Measurements from ENCODE around the gene NHLRC1.

Gene NHLRC1

DNA sequence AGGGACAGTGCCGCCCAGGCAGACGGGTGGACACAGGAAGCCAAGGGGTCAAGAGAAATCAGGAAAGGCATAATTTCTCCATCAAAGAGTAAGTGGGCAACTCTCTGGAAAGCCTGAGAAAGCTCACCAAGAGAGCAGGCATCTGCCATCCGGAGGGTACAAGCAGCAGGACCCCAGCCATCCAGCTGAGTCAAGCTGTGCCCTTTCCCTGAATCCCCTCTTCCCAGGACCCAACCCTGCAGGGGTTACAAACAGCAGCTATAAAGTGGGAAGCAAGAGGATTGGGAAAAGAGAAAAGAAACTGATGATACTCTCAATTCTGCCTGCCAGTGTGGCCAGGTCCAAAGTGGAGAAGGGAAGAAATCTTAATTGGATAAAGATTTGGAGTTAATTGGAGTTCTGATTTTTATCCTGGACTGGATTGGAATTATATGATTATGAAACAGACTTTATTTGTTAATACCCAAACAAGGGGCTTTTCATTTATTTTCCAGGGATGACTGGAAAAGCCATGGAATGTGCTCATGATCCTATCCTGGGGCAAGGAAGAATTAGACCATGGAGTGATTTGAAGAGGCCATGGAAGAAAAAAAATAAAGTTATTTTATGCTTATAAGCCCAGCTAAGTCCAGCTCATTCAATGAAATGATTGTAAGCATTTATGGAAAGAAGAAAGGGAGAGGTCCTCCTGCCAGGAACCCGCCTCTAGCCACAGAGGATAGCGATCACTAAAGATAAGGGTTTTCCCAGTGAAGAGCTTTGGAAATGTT lies 34.9 kb downstream of the NHLRC1 start:
- DNase-seq, result no peak

DNA sequence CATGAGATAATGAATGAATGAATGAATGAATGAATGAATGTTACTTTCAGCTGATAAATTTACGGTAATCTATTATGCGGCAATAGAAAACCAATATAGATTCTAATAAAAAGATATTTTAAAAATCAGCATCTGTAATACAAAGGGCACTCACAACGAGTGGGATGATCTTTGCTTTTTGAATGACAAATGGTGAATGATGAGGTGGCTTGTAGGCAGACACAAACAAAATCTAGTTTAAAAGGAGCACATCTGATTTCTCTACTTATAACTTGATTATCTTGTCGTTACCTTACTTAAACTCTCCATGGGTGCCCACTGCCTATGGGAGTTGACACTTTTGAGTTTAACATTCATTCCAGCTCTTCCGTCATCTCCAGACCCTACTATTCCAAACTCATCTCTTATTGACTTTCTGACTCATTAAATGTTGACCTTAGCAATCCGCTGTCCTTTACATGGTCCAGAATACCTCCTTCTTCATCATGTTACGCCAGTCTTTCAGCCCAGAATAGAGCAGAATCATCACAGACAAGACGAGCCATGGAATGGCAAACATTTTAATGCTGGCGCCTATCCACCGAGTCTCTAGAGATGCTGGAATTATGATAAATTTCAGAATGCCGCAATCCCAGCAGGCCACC lies 41.3 kb downstream of the NHLRC1 start:
- no peak for DNase-seq

DNA sequence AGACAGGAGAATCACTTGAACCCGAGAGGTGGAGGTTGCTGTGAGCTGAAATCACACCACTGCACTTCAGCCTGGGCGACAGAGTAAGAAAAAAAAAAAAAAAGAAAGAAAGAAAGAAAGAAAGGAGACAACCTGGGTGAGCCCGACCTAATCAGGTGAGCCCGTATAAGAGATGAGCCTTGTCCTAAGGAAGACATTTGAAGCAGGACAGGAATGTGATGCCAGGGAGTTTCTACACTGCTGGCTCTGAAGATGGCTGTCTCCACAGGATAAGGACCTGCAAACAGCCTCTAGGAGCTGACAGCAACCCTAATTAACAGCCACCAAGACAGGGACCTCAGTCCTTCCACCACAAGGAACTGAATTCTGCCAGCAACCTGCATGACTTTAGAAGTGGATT lies 41.9 kb downstream of the NHLRC1 start:
- DNase-seq, result no peak

DNA sequence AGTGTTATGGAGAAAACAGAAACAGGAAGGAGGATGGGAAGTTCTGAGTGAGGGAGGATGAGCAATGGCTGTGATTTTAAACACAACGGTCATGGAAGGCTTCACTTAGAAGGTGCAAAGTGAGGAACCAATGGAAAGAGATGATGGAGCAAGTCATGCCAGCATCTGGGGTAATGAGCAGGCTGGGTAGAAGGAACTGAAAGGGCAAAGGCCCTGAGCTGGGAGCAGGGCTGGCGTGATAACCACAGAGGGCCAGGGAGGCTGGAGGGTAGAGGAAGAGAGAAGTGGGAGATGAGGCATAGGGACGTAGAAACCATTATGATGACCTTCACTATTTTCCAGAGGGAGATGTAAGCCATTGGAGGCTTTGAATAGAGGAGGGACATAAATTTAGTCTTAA lies 43.6 kb downstream of the NHLRC1 start:
- no peak for DNase-seq

DNA sequence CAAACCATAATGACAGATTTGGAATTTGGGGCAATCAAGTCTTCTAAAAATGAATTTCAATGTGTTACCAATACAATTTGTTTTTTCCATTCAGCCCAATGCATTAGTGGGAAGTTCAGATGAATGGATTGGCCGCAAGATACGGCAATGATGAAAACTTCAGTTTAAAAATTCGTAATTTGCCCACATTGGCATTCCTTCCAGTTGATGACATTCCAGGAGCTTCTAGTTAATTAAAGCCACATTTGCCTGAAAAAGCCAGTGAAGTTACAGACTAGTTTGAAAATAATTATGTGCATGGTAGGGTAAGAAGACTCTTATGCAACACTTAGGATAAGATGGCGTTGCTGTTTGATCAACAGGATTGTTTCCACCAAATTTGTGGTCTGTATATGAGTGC lies 46.2 kb downstream of the NHLRC1 start:
- no peak for DNase-seq

DNA sequence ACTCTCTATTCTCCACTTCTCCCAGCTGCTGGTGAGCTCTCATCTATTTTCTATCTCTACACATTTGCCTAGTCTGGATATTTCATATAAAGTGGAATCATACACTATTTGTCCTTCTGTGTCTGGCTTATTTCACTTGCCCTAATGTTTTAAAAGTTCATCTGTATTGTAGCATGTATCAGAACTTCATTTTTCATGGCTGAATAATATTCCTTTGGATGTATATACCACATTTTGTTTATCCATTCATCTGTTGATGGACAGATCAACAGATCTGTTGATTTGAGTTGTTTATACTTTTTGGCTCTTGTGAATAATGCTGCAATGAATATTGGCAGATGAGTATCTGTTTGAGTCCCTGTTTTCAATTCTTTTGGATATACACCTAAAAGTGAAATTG lies 49.6 kb downstream of the NHLRC1 start:
- no peak for DNase-seq

DNA sequence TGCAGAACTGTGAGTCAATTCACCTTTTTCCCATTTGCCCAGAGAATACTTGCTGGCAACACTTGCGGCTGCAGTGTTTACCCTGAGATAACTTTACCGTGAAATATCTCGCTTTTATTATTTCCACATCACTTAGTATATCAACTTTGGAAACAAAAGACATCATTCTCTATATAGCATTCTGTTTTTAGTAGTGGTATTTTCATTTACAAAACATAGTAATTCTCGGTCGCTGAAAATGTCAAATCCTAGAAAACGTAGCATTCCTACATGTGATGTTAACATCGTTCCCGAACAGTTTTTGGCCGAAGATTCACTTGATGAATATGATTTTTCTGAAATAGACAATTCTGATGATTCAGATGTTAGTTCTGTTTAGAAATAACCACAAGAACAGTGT lies 52.0 kb downstream of the NHLRC1 start:
- no peak for DNase-seq
